ENCODE data around the gene VPS25.

GRCh38 chr17:42744283-42744805, 28.9 kb upstream of the VPS25 start:
- no peak for TF ChIP-seq CTCF (IDR thresholded peaks at IDR 0.05; ENCODE audit: borderline replicate concordance, extremely low read depth, low read length, poor library complexity, severe bottlenecking)
- TF ChIP-seq EZH2 (IDR thresholded peaks at IDR 0.05; ENCODE audit: borderline replicate concordance, low read depth, low read length, severe bottlenecking): no peak

Data from DND-41 (cell line).